ENCODE results near the gene LAMA4. TPM values are rescaled to one million over a fixed set of nuclear protein-coding genes. Genes with fewer than 3 reads are reported as not detected.

Gene LAMA4
- total RNA-seq, 1 experiment from 2014 or later, result 58.3 TPM

GRCh38 chr6:112252571-112253497, 1.5 kb downstream of the LAMA4 start:
- Histone ChIP-seq H3F3A (ENCODE audit: insufficient read depth, low read depth) (peaks cover 25% of the 10 kb centered on the region), H2AFZ (no peak overlapping the region; the same call in 1 of the 2 replicates), H3K79me2 (ENCODE audit: low read depth) (peaks cover 65% of the 10 kb centered on the region), H3K9me3 (ENCODE audit: insufficient read depth, low read depth) (peaks cover 9% of the 10 kb centered on the region; the same call in 1 of the 2 replicates), H4K20me1 (ENCODE audit: insufficient read depth) (no peaks in the 10 kb centered on the region; the same call in 1 of the 2 replicates), H3K4me2 (peak overlapping the region; percentile 79), H3K4me1 (replicated peaks; ENCODE audit: insufficient read depth) (peaks cover 47% of the 10 kb centered on the region), H3K9me2 (ENCODE audit: insufficient read depth) (no peaks in the 10 kb centered on the region), H3K27ac (peak overlapping the region; percentile 93), H3K36me3 (ENCODE audit: low read depth) (peaks cover 46% of the 10 kb centered on the region), H3K27me3 (ENCODE audit: insufficient read depth, low read depth) (no peaks in the 10 kb centered on the region), H3K4me3 (peak overlapping the region; percentile 70)
- TF ChIP-seq EZH2 (IDR thresholded peaks at IDR 0.05; ENCODE audit: low read depth), result no peak
- TF ChIP-seq, protein P1, sequence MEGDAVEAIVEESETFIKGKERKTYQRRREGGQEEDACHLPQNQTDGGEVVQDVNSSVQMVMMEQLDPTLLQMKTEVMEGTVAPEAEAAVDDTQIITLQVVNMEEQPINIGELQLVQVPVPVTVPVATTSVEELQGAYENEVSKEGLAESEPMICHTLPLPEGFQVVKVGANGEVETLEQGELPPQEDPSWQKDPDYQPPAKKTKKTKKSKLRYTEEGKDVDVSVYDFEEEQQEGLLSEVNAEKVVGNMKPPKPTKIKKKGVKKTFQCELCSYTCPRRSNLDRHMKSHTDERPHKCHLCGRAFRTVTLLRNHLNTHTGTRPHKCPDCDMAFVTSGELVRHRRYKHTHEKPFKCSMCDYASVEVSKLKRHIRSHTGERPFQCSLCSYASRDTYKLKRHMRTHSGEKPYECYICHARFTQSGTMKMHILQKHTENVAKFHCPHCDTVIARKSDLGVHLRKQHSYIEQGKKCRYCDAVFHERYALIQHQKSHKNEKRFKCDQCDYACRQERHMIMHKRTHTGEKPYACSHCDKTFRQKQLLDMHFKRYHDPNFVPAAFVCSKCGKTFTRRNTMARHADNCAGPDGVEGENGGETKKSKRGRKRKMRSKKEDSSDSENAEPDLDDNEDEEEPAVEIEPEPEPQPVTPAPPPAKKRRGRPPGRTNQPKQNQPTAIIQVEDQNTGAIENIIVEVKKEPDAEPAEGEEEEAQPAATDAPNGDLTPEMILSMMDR (conservative IDR thresholded peaks at IDR 0.05), result no peak
- BruUV-seq (replicated peaks), result no TSS peak
- ChIA-PET CTCF (no interaction called here), POLR2A (ENCODE audit: unreplicated experiment) (interaction anchor here (0.6 to 3.3 kb wide), 3 partner anchors 36 to 48 kb away, joined by 5 to 51 read pairs (median 8); no protein-coding TSS in a partner anchor)
- intact Hi-C loops (cut with micrococcal nuclease; ENCODE audit: unreplicated experiment), result loop anchor here (1.0 kb wide), 1 partner anchor 45 kb away; no protein-coding TSS in a partner anchor
- DNase-seq, result peak; percentile 8 to 65

DNA sequence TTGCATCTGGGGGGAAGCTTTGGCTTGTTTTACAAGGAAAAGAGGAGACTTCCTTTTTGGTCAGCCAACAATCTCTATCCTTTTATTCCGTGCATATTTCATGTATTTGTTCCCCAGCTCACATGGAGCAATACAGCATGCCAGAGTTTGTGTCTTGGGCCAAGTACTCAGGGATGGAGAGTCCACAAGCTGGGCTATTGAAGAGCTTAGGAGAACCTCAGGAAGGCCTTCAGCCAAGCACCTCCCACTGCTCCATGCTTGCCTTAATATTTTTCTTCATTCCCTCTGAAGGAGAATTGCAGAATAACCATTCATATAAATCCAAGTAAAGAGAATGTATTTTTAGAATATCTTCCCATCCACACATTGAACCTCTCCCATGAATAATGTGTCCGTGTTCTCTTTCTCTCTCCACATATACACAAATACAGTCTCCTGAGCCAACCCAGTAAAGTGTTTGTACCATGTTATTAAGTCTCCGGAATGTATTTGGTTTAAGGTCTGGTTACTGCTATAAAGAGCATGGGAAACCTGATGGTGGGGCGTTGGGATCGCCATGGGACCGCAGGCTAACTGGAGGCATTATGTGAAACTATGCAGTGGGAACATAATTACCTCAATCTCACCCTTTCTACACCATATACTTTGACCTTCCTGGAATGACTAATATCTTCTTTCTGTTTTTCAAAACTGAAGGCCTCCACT, 3.0 kb downstream of the LAMA4 start:
- H3K27ac ChIP-seq, result peak overlapping the region; percentile 93
- peak; percentile 50 to 94 for DNase-seq
- H4K20me1 ChIP-seq (ENCODE audit: insufficient read depth), result no peaks in the 10 kb centered on the region; the same call in 1 of the 2 replicates
- H3K4me1 ChIP-seq (replicated peaks; ENCODE audit: insufficient read depth), result peaks cover 62% of the 10 kb centered on the region
- ChIA-PET CTCF (no interaction called here), POLR2A (ENCODE audit: unreplicated experiment) (no interaction called here)
- H3K79me2 ChIP-seq (ENCODE audit: low read depth), result peaks cover 80% of the 10 kb centered on the region
- no peak for TF ChIP-seq EZH2 (IDR thresholded peaks at IDR 0.05; ENCODE audit: low read depth)
- TF ChIP-seq, protein P1 (conservative IDR thresholded peaks at IDR 0.05), result no peak
- H3K4me2 ChIP-seq, result peak overlapping the region; percentile 79
- peaks cover 29% of the 10 kb centered on the region for H3F3A ChIP-seq (ENCODE audit: insufficient read depth, low read depth)
- H3K27me3 ChIP-seq (ENCODE audit: insufficient read depth, low read depth), result no peaks in the 10 kb centered on the region
- peaks cover 9% of the 10 kb centered on the region for H3K9me3 ChIP-seq (ENCODE audit: insufficient read depth, low read depth)
- peak overlapping the region; percentile 70 for H3K4me3 ChIP-seq
- peaks cover 61% of the 10 kb centered on the region for H3K36me3 ChIP-seq (ENCODE audit: low read depth)
- no peak overlapping the region for H2AFZ ChIP-seq
- H3K9me2 ChIP-seq (ENCODE audit: insufficient read depth), result no peaks in the 10 kb centered on the region
- intact Hi-C loops (cut with micrococcal nuclease; ENCODE audit: unreplicated experiment), result loop anchor here (1.0 to 2.0 kb wide), 2 partner anchors 35 to 46 kb away; no protein-coding TSS in a partner anchor
- BruUV-seq (replicated peaks), result no TSS peak

DNA sequence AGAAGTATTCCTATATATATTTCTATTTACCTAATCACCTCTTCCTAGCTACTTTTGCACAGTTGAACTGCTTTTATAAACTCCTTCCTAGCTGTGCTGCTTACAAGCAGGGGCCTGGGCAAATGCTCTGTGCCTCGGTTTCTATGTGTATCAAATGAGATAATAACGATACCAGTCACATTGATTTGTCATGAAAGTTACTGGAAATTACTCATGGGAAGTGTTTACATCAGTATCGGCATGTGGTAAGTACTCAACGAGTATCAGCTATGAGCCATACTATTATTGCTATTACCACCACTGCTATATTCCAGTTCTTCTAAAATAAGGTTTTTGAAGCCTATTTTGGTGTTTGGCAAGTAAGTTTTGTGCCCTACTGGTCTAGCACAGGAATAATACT, 4.9 kb downstream of the LAMA4 start:
- H2AFZ ChIP-seq, result no peak overlapping the region
- no TSS peak for BruUV-seq (replicated peaks)
- H3K4me2 ChIP-seq, result peak overlapping the region; percentile 79
- H4K20me1 ChIP-seq (ENCODE audit: insufficient read depth), result no peaks in the 10 kb centered on the region; the same call in 1 of the 2 replicates
- H3K4me1 ChIP-seq (replicated peaks; ENCODE audit: insufficient read depth), result peaks cover 69% of the 10 kb centered on the region
- H3K4me3 ChIP-seq, result peak overlapping the region; percentile 70; the same call in 1 of the 2 replicates
- H3K27ac ChIP-seq, result peak overlapping the region; percentile 93
- ChIA-PET POLR2A (ENCODE audit: unreplicated experiment) (no interaction called here), CTCF (no interaction called here)
- H3K9me3 ChIP-seq (ENCODE audit: insufficient read depth, low read depth), result peaks cover 9% of the 10 kb centered on the region
- peaks cover 36% of the 10 kb centered on the region for H3F3A ChIP-seq (ENCODE audit: insufficient read depth, low read depth)
- DNase-seq, result no peak
- intact Hi-C loops (cut with micrococcal nuclease; ENCODE audit: unreplicated experiment), result no loop called here
- peaks cover 99% of the 10 kb centered on the region for H3K79me2 ChIP-seq (ENCODE audit: low read depth)
- no peak for TF ChIP-seq EZH2 (IDR thresholded peaks at IDR 0.05; ENCODE audit: low read depth)
- TF ChIP-seq, protein P1 (conservative IDR thresholded peaks at IDR 0.05), result no peak
- no peaks in the 10 kb centered on the region for H3K27me3 ChIP-seq (ENCODE audit: insufficient read depth, low read depth)
- no peaks in the 10 kb centered on the region for H3K9me2 ChIP-seq (ENCODE audit: insufficient read depth)
- peaks cover 79% of the 10 kb centered on the region for H3K36me3 ChIP-seq (ENCODE audit: low read depth)

All from PC-9 (cell line).